K562 (cell line): ENCODE results near the gene TUFM. TPM values are rescaled to one million over a fixed set of nuclear protein-coding genes. Genes with fewer than 3 reads are reported as not detected.
A peak's percentile ranks its signal among the peaks of the same experiment; 100 is the strongest.

Experiments
- BRCA1 ChIP-seq, 2 experiments: fragments of 450-650 bp in 1 of 2; sonication (generic) in 1 of 2; formaldehyde crosslinking in 1 of 2; IDR thresholded peaks; 2 replicates each; pipeline versions ENCODE4 v1.5.0 to v1.6.1; 2017 to 2020; ENCODE audit warnings: mild to moderate bottlenecking in 1 of 2, missing genetic modification reagents in 1 of 2
- EGR1 ChIP-seq: fragments of 450-650 bp; conservative IDR thresholded peaks from 2 replicates; pipeline ENCODE4 v1.6.1; 2017; ENCODE audit warnings: mild to moderate bottlenecking
- HNRNPUL1 ChIP-seq: fragments of 200-400 bp; formaldehyde crosslinking; IDR thresholded peaks from 2 replicates; pipeline ENCODE4 v1.6.1; 2017; ENCODE audit warnings: low read length
- NBN ChIP-seq: fragments of 450-650 bp; IDR thresholded peaks from 2 replicates; pipeline ENCODE4 v1.6.1; 2016; ENCODE audit warnings: low read depth, mild to moderate bottlenecking
- NR2C2 ChIP-seq, 2 experiments: fragments of 200-800 bp in 1 of 2; sonication (Bioruptor generic) in 1 of 2; sonication (generic) in 1 of 2; formaldehyde crosslinking in 1 of 2; IDR thresholded peaks; 2 replicates each; pipeline versions ENCODE4 v1.6.1 to v1.8.0; 2016 to 2022; ENCODE audit warnings: mild to moderate bottlenecking in 1 of 2, missing compliant biosample characterization in 1 of 2, missing genetic modification characterization in 1 of 2, missing genetic modification reagents in 1 of 2
- NR3C1 ChIP-seq: sonication (generic); formaldehyde crosslinking; IDR thresholded peaks from 2 replicates; pipeline ENCODE4 v1.8.1; 2022; ENCODE audit warnings: missing genetic modification reagents
- PYGO2 ChIP-seq: fragments of 450-650 bp; IDR thresholded peaks from 2 replicates; pipeline ENCODE4 v1.6.1; 2016; ENCODE audit warnings: mild to moderate bottlenecking, missing genetic modification characterization, moderate library complexity, missing compliant biosample characterization
- RNF219 ChIP-seq: fragments of 250-450 bp; sonication (Bioruptor Pico); IDR thresholded peaks from 2 replicates; pipeline ENCODE4 v1.5.0; 2022; ENCODE audit warnings: mild to moderate bottlenecking
- ZBTB33 ChIP-seq: sonication (generic); formaldehyde crosslinking; IDR thresholded peaks from 2 replicates; pipeline ENCODE4 v1.8.1; 2023; ENCODE audit warnings: mild to moderate bottlenecking, missing genetic modification reagents
- ZBTB7A ChIP-seq: IDR thresholded peaks from 2 replicates; pipeline ENCODE4 v1.6.1; 2011; ENCODE audit warnings: low read depth, mild to moderate bottlenecking, low read length, moderate library complexity, borderline replicate concordance; ENCODE audit not compliant: control insufficient read depth
- ZNF12 ChIP-seq: sonication (generic); formaldehyde crosslinking; IDR thresholded peaks from 2 replicates; pipeline ENCODE4 v1.4.0; 2020; ENCODE audit warnings: mild to moderate bottlenecking, missing genetic modification reagents
- polyA plus RNA-seq, 8 experiments: library from polyadenylated mRNA; depleted of rRNA in 4 of 8; stranded (reverse) in 5 of 8; unstranded in 3 of 8; fragments of >200 nt; fragmentation: Nextera tagmentation in 2 of 8; fragmentation: Illumina TruSeq in 1 of 8; extraction: Ambion mirVana in 2 of 8; extraction: Trizol in 1 of 8; gene quantifications; 2 replicates each; pipeline versions ENCODE4 v1.2.1 to v1.2.3, GENCODE V29; 2011 to 2014; ENCODE audit warnings: inconsistent platforms in 1 of 8, missing spikeins in 1 of 8
- total RNA-seq, 7 experiments: library from RNA; depleted of rRNA in 6 of 7; stranded (reverse); fragments of >200 nt in 6 of 7; fragmentation: Illumina TruSeq in 2 of 7; extraction: Trizol in 2 of 7; gene quantifications; 2 replicates each; pipeline versions ENCODE4 v1.2.1 to v1.2.3, GENCODE V29; 2011 to 2021; ENCODE audit warnings: low replicate concordance in 1 of 7
- TF ChIP-seq, protein P1 (sequence below): sonication (generic); formaldehyde crosslinking; IDR thresholded peaks from 2 replicates; pipeline ENCODE4 v1.8.0; 2022; ENCODE audit warnings: mild to moderate bottlenecking, missing genetic modification reagents, borderline replicate concordance

Gene TUFM
- total and polyA plus RNA-seq, 9 of the 15 experiments (the other 6 are each of a cell fraction or from before 2014, with no cell fraction given): 34.1 to 434 (median 256) TPM

DNA sequence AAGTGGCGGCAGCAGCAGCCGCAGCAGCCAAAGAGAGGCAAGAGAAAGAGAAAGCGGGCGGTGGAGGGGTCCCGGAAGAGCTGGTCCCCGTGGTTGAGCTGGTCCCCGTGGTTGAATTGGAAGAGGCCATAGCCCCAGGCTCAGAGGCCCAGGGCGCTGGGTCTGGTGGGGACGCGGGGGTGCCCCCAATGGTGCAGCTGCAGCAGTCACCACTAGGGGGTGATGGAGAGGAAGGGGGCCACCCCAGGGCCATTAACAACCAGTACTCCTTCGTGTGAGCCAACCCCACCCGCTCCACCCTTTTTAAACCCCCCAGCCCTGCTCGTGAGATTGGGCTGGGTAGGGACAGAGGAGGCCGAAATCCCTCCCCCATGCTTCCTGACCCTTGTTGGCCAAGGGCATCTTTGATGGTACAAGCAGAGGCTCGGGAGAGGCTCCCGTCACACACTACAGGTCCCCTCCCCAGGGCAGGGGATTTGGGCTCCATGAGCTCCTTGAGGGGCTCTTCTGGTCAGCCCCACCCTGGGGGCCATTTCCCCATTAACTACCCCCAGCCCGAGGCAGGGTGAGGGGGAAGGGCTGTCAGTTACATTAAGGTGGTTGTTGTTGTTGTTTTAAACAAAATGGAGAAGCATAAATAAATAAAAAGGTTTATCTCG is 27.5 kb upstream of the TUFM start (continued):
- no peak for TF ChIP-seq RNF219 (CRISPR knock-in tag)
- TF ChIP-seq, protein P1, sequence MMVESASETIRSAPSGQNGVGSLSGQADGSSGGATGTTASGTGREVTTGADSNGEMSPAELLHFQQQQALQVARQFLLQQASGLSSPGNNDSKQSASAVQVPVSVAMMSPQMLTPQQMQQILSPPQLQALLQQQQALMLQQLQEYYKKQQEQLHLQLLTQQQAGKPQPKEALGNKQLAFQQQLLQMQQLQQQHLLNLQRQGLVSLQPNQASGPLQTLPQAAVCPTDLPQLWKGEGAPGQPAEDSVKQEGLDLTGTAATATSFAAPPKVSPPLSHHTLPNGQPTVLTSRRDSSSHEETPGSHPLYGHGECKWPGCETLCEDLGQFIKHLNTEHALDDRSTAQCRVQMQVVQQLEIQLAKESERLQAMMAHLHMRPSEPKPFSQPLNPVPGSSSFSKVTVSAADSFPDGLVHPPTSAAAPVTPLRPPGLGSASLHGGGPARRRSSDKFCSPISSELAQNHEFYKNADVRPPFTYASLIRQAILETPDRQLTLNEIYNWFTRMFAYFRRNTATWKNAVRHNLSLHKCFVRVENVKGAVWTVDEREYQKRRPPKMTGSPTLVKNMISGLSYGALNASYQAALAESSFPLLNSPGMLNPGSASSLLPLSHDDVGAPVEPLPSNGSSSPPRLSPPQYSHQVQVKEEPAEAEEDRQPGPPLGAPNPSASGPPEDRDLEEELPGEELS (CRISPR knock-in tag): no peak
- no peak for TF ChIP-seq PYGO2 (tag)
- no peak for TF ChIP-seq NR3C1 (CRISPR knock-in tag)
- no peak for TF ChIP-seq HNRNPUL1
- no peak for TF ChIP-seq ZNF12
- peak; percentile 74; the same call in 1 of the 2 replicates for TF ChIP-seq ZBTB7A
- 0 out of 2 replicates have a peak, but pooled peaks have one; percentile 14 for TF ChIP-seq EGR1
- no peak for TF ChIP-seq NBN
- peak; percentile 99 for TF ChIP-seq ZBTB33 (CRISPR knock-in tag)
- TF ChIP-seq BRCA1 (IDR thresholded peaks at IDR 0.05): no peak
- TF ChIP-seq BRCA1 (CRISPR knock-in tag; IDR thresholded peaks at IDR 0.05): no peak
- no peak for TF ChIP-seq NR2C2 (CRISPR knock-in tag; IDR thresholded peaks at IDR 0.05)
- no peak for TF ChIP-seq NR2C2 (tag; IDR thresholded peaks at IDR 0.05)
